A549 treated with GW870086 at 1 μM for 4 hours (cell line): Measurements from ENCODE around the gene SH2B3. TPM values are rescaled to one million over a fixed set of nuclear protein-coding genes. Genes with fewer than 3 reads are reported as not detected.

Source experiments
- total RNA-seq: library from RNA; stranded (reverse); fragments of 200-300 nt; extraction: Qiagen RNA extraction; gene quantifications from 5 replicates; pipeline ENCODE4 v1.2.3, GENCODE V29; 2022; ENCODE audit warnings: low read depth

The SH2B3 gene
- 6.1 to 7.1 TPM (median 6.9 TPM) in 5 replicates for total RNA-seq

GRCh38 chr12:111405859-111406473 lies at the start of gene SH2B3:
TSS of gene SH2B3 (plus strand) at chr12:111405923. CDS start at chr12:111418146, 12,223 bp downstream.

DNA sequence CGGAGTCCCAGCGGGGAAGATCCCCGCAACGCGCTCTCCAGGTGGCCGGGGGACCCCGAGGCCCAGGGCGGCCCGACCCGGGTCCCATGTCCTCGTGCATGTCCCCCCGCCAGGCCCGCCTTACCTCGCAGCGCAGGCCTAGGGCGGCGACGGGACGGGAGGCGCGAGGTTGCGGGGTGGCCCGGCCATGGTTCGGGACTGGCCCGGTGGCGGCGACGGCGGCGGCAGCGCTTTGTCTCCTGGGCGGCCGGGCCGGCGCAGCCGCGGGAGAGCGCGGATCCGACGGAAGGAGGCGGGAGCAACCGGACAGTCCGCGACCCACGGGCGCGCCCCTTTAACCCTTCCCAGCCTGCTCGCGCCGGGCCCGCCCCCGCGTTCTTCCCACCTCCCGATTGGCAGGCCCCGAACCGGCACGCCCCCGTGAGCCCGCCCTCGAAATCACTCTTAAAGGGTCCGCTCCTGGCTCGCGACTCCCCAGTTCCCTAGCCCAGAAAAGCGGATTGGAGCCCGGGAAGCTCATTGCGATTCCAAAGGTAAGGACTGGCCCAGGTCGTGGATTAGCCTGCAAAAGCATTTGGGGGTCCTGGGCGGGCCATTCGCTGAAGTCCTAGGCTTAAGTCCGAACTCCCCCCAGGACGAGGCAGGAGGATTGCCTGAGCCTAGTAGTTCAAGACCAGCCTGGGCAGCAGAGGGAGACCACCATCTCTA lies 36.8 kb upstream of the SH2B3 start, which contains the start of gene PHETA1:
Gene PHETA1 (minus strand): TSS at position 308 of the 708 bp plus-strand sequence. CDS start 5,668 bp downstream, outside the sequence.

Other genes starting within 250 kb of the SH2B3 start
- gene PHETA1, start 36.8 kb upstream of the SH2B3 start, total RNA-seq, result 6.6 to 9.8 TPM (median 8.6 TPM) in 5 replicates
- gene ATXN2, start 193.4 kb downstream of the SH2B3 start, total RNA-seq, result 44.4 to 53.3 TPM (median 48.5 TPM) in 5 replicates